Measurements from ENCODE around the gene TMEM190. TPM values are rescaled to one million over a fixed set of nuclear protein-coding genes. Genes with fewer than 3 reads are reported as not detected.

The TMEM190 gene
- total RNA-seq, 1 experiment from 2014 or later, result 0.74 TPM

- no peaks in the 10 kb centered on the region for H3K27me3 ChIP-seq (ENCODE audit: control insufficient read depth, insufficient read depth, low read length)
- H3K4me1 ChIP-seq (ENCODE audit: control insufficient read depth, insufficient read depth, low read length), result peaks cover 23% of the 10 kb centered on the region
- no peaks in the 10 kb centered on the region for H3K9me3 ChIP-seq (ENCODE audit: control insufficient read depth, insufficient read depth, low read depth, low read length)
- no TSS peak for BruUV-seq (replicated peaks)
- CTCF ChIA-PET, result no interaction called here
- POLR2A ChIA-PET, result interaction anchor here (1.1 kb wide), 1 partner anchor 13 kb away, joined by 3 read pairs; the partner anchor contains the start of gene KMT5C
- no peak overlapping the region for H3K27ac ChIP-seq (ENCODE audit: low read length)
- intact Hi-C loops (cut with micrococcal nuclease; ENCODE audit: unreplicated experiment), result no loop called here
- in situ Hi-C loops (cut with HindIII; ENCODE audit: low pct_unique_long_range_greater_than_20kb, low sequenced_read_pairs), result no loop called here
- DNase-seq (ENCODE audit: low read depth, low spot score), result no peak
- ATAC-seq, result no peak
- TF ChIP-seq POLR2AphosphoS5 (IDR thresholded peaks at IDR 0.05; ENCODE audit: low read depth, low read length), result no peak
- H3K36me3 ChIP-seq (ENCODE audit: control insufficient read depth, insufficient read depth, low read length), result no peaks in the 10 kb centered on the region
- no peak overlapping the region for H3K4me3 ChIP-seq (ENCODE audit: low read depth in 2 of 2, low read length in 2 of 2)
Measured at GRCh38 chr19:55352040-55352439, 24.6 kb upstream of the TMEM190 start.

DNA sequence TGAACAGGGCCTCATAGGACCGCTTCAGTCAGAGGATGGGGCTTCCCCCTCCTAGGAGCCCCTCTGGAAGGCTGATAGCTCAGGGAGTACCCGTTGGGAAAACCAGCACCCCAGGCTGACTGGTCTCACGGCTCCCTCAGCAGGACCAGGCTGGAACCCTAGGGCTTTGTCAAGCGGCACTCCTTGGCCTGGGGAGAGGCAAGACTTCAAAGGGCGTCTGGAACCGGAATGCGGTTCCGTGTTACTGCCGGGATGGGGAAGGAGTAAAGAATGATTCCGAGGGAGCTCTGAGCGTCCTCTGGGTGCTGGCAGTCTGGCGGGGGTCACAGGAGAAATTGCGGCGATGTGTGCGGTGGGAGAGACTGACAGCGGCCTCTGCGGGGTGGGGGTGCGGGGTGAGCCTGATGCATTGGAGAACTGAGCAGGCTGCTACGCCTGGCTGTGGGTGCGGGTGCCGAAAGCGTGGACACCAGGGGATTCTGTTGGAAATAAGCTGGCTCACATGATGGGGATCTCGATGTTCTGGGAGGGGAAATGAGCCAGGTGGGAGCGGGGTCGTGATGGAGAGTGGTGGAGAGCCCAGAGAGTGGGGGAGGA lies 24.0 kb upstream of the TMEM190 start:
- in situ Hi-C loops (cut with HindIII; ENCODE audit: low pct_unique_long_range_greater_than_20kb, low sequenced_read_pairs), result no loop called here
- POLR2A ChIA-PET, result interaction anchor here (1.1 kb wide), 1 partner anchor 13 kb away, joined by 3 read pairs; the partner anchor contains the start of gene KMT5C
- H3K4me1 ChIP-seq (ENCODE audit: control insufficient read depth, insufficient read depth, low read length), result peaks cover 23% of the 10 kb centered on the region
- no peak overlapping the region for H3K27ac ChIP-seq (ENCODE audit: low read length)
- no peak overlapping the region for H3K4me3 ChIP-seq (ENCODE audit: low read depth in 2 of 2, low read length in 2 of 2)
- BruUV-seq (replicated peaks), result no TSS peak
- TF ChIP-seq TCF7L2 (IDR thresholded peaks at IDR 0.05; ENCODE audit: low read depth, low read length), result no peak
- TF ChIP-seq SIN3A (IDR thresholded peaks at IDR 0.05; ENCODE audit: borderline replicate concordance, insufficient read depth, low read depth, low read length), result no peak
- TF ChIP-seq CTCF (IDR thresholded peaks at IDR 0.05), result no peak
- TF ChIP-seq, protein P1, sequence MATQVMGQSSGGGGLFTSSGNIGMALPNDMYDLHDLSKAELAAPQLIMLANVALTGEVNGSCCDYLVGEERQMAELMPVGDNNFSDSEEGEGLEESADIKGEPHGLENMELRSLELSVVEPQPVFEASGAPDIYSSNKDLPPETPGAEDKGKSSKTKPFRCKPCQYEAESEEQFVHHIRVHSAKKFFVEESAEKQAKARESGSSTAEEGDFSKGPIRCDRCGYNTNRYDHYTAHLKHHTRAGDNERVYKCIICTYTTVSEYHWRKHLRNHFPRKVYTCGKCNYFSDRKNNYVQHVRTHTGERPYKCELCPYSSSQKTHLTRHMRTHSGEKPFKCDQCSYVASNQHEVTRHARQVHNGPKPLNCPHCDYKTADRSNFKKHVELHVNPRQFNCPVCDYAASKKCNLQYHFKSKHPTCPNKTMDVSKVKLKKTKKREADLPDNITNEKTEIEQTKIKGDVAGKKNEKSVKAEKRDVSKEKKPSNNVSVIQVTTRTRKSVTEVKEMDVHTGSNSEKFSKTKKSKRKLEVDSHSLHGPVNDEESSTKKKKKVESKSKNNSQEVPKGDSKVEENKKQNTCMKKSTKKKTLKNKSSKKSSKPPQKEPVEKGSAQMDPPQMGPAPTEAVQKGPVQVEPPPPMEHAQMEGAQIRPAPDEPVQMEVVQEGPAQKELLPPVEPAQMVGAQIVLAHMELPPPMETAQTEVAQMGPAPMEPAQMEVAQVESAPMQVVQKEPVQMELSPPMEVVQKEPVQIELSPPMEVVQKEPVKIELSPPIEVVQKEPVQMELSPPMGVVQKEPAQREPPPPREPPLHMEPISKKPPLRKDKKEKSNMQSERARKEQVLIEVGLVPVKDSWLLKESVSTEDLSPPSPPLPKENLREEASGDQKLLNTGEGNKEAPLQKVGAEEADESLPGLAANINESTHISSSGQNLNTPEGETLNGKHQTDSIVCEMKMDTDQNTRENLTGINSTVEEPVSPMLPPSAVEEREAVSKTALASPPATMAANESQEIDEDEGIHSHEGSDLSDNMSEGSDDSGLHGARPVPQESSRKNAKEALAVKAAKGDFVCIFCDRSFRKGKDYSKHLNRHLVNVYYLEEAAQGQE (IDR thresholded peaks at IDR 0.05; ENCODE audit: insufficient read depth in 1 of 2, low read depth in 2 of 2, low read length in 1 of 2), result no peak
- no peak for TF ChIP-seq POLR2AphosphoS5 (IDR thresholded peaks at IDR 0.05; ENCODE audit: low read depth, low read length)
- H3K9me3 ChIP-seq (ENCODE audit: control insufficient read depth, insufficient read depth, low read depth, low read length), result no peaks in the 10 kb centered on the region
- CTCF ChIA-PET, result no interaction called here
- no peaks in the 10 kb centered on the region for H3K36me3 ChIP-seq (ENCODE audit: control insufficient read depth, insufficient read depth, low read length)
- H3K27me3 ChIP-seq (ENCODE audit: control insufficient read depth, insufficient read depth, low read length), result no peaks in the 10 kb centered on the region
- DNase-seq (ENCODE audit: low read depth, low spot score), result no peak
- intact Hi-C loops (cut with micrococcal nuclease; ENCODE audit: unreplicated experiment), result no loop called here
- no peak for ATAC-seq

DNA sequence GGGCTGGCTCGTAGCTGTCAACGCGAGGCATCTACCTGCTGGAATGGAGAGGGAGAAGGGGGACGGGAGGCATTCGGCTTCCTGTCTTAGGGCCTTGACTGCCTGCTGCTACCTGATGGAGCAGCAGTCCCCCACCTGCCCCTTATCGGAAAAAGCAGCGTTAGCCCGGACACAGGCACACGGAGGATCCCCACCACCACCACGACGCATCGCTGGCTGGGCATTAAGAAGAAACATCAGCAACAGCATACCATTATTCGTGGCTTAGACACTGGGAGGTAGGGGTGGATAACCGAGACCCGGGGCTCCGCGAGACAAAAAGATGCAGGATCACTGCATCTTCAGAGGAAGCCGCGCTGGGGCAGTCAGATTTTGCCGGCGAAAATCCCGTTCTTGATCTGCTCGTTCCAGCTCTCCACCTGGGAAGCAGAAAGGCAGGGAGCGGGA lies 23.2 kb upstream of the TMEM190 start:
- H3K36me3 ChIP-seq (ENCODE audit: control insufficient read depth, insufficient read depth, low read length), result no peaks in the 10 kb centered on the region
- H3K4me1 ChIP-seq (ENCODE audit: control insufficient read depth, insufficient read depth, low read length), result peaks cover 16% of the 10 kb centered on the region
- ChIA-PET POLR2A (no interaction called here), CTCF (no interaction called here)
- no peaks in the 10 kb centered on the region for H3K27me3 ChIP-seq (ENCODE audit: control insufficient read depth, insufficient read depth, low read length)
- in situ Hi-C loops (cut with HindIII; ENCODE audit: low pct_unique_long_range_greater_than_20kb, low sequenced_read_pairs), result no loop called here
- DNase-seq (ENCODE audit: low read depth, low spot score), result no peak
- no peaks in the 10 kb centered on the region for H3K9me3 ChIP-seq (ENCODE audit: control insufficient read depth, insufficient read depth, low read depth, low read length)
- H3K4me3 ChIP-seq (ENCODE audit: low read depth in 2 of 2, low read length in 2 of 2), result peak overlapping the region; percentile 55 to 62
- no TSS peak for BruUV-seq (replicated peaks)
- TF ChIP-seq TCF7L2 (IDR thresholded peaks at IDR 0.05; ENCODE audit: low read depth, low read length) (0 out of 2 replicates have a peak, but pooled peaks have one; percentile 11), POLR2AphosphoS5 (IDR thresholded peaks at IDR 0.05; ENCODE audit: low read depth, low read length) (no peak)
- intact Hi-C loops (cut with micrococcal nuclease; ENCODE audit: unreplicated experiment), result no loop called here
- H3K27ac ChIP-seq (ENCODE audit: low read length), result peak overlapping the region; percentile 57
- peak; percentile 50; the same call in 1 of the 2 replicates for ATAC-seq
